CD4-positive, alpha-beta T cell treated with Interleukin-15 for 4 hours (primary cell): Measurements from ENCODE around the gene IGSF8.
A peak's percentile ranks its signal among the peaks of the same experiment; 100 is the strongest.
"Not testable (repeated sequence)": the region's sequence is repeated elsewhere in the genome, so short reads cannot be mapped to it uniquely, and the experiment has no call there.

Experiments used
- DNase-seq: peaks from one replicate; pipeline ENCODE4 v3.0.0-alpha.2; 2020; ENCODE audit warnings: low spot score

Gene IGSF8

GRCh38 chr1:160126342-160126741, 27.9 kb upstream of the IGSF8 start:
- DNase-seq: not testable (repeated sequence)

- DNase-seq: no peak
Observed at GRCh38 chr1:160125746-160126145, 27.3 kb upstream of the IGSF8 start.

GRCh38 chr1:160124705-160125478, 26.5 kb upstream of the IGSF8 start:
- DNase-seq: no peak

- DNase-seq: no peak
Observed at GRCh38 chr1:160123726-160124125, 25.3 kb upstream of the IGSF8 start.

- no peak for DNase-seq
Observed at GRCh38 chr1:160122978-160123495, 24.6 kb upstream of the IGSF8 start.

- DNase-seq: no peak
Observed at GRCh38 chr1:160121388-160121787, 23.0 kb upstream of the IGSF8 start.

GRCh38 chr1:160120797-160121196, 22.4 kb upstream of the IGSF8 start:
- DNase-seq: no peak

GRCh38 chr1:160118928-160119327, 20.5 kb upstream of the IGSF8 start:
- DNase-seq: no peak

GRCh38 chr1:160117709-160118183, 19.3 kb upstream of the IGSF8 start:
- no peak for DNase-seq

- DNase-seq: no peak
Observed at GRCh38 chr1:160117300-160117699, 18.9 kb upstream of the IGSF8 start.

- DNase-seq: no peak
Observed at GRCh38 chr1:160116283-160117147, 18.1 kb upstream of the IGSF8 start.

- DNase-seq: no peak
Observed at GRCh38 chr1:160115545-160116282, 17.3 kb upstream of the IGSF8 start, which contains the start of gene ATP1A2. Gene ATP1A2 (plus strand): TSS chr1:160115759. CDS start chr1:160115862, 103 bp downstream.

- DNase-seq: no peak
Observed at GRCh38 chr1:160114085-160114484, 15.7 kb upstream of the IGSF8 start.

- DNase-seq: no peak
Observed at GRCh38 chr1:160113407-160113806, 15.0 kb upstream of the IGSF8 start.

GRCh38 chr1:160112357-160112756, 13.9 kb upstream of the IGSF8 start:
- no peak for DNase-seq

- DNase-seq: not testable (repeated sequence)
Observed at GRCh38 chr1:160111462-160111861, 13.0 kb upstream of the IGSF8 start.

- no peak for DNase-seq
Observed at GRCh38 chr1:160109686-160110085, 11.3 kb upstream of the IGSF8 start.

GRCh38 chr1:160108888-160109662, 10.7 kb upstream of the IGSF8 start:
- DNase-seq: peak; percentile 41

GRCh38 chr1:160107512-160107911, 9.1 kb upstream of the IGSF8 start:
- DNase-seq: no peak

GRCh38 chr1:160105155-160105554, 6.7 kb upstream of the IGSF8 start:
- DNase-seq: no peak

- DNase-seq: no peak
Observed at GRCh38 chr1:160104486-160104885, 6.1 kb upstream of the IGSF8 start.
